Esophagus squamous epithelium (tissue), 5 donors: ENCODE results near the gene PRR35. TPM values are rescaled to one million over a fixed set of nuclear protein-coding genes. Genes with fewer than 3 reads are reported as not detected.

Experiments
- DNase-seq: peaks from one replicate; lab custom pipeline; 2025; lab: John Stamatoyannopoulos, UW
- H3K27ac ChIP-seq, 4 donors: fragments of 200-600 bp; sonication (generic); one replicate each; pipeline ENCODE4 v1.5.1; 2016 to 2019; ENCODE audit warnings: mild to moderate bottlenecking in 1 of 4
- H3K27me3 ChIP-seq, 4 donors: fragments of 200-600 bp; sonication (generic); 1 replicate in 3 of 4; 2 replicates in 1 of 4; pipeline versions ENCODE4 v1.5.1 to v1.6.0; 2017 to 2021; ENCODE audit warnings: antibody characterized with exemption in 1 of 4
- H3K36me3 ChIP-seq, 3 donors: fragments of 200-600 bp; sonication (generic); one replicate each; pipeline ENCODE4 v1.5.1; 2016 to 2019
- H3K4me1 ChIP-seq, 3 donors: fragments of 200-600 bp; sonication (generic); one replicate each; pipeline ENCODE4 v1.5.1; 2017 to 2019
- H3K4me3 ChIP-seq, 4 donors: fragments of 200-600 bp; sonication (generic); 1 replicate in 3 of 4; 2 replicates in 1 of 4; pipeline ENCODE4 v1.5.1; 2016 to 2019; ENCODE audit warnings: mild to moderate bottlenecking in 2 of 4, moderate library complexity in 1 of 4
- H3K9me3 ChIP-seq, 3 donors: fragments of 200-600 bp; sonication (generic); one replicate each; pipeline ENCODE4 v1.5.1; 2016 to 2019
- POLR2A ChIP-seq, 4 donors: fragments of 450-650 bp; IDR thresholded peaks; one replicate each; pipeline ENCODE4 v1.6.1; 2017; ENCODE audit warnings: antibody characterized with exemption in 4 of 4, mild to moderate bottlenecking in 4 of 4, moderate library complexity in 3 of 4
- WGBS, 2 donors: methylation state at CpG; one replicate each; pipeline ENCODE4 v1.1.5; 2018; 5-methylcytosine and 5-hydroxymethylcytosine counted together
- intact Hi-C: fragments of 100-400 bp; cut with DNase I; formaldehyde crosslinking; loops from one replicate; pipeline ENCODE4 v1.15.0; 2022
- total RNA-seq, 4 donors: library from RNA; depleted of rRNA; stranded (reverse); fragments of >200 nt; gene quantifications; one replicate each; pipeline ENCODE4 v1.1.0, GENCODE V29; 2016
- TF ChIP-seq, protein P1 (sequence below), 6 experiments: fragments of 450-650 bp in 4 of 6; fragments of 200-600 bp in 2 of 6; sonication (generic) in 2 of 6; IDR thresholded peaks; one replicate each; pipeline ENCODE4 v1.5.1; 2016 to 2019; ENCODE audit warnings: antibody characterized with exemption in 6 of 6, mild to moderate bottlenecking in 4 of 6, moderate library complexity in 4 of 6
- donor health status: DM: yes; HTN: yes; CAD: no.

Gene PRR35
- total RNA-seq, 4 donors from 2014 or later, result not detected

DNA sequence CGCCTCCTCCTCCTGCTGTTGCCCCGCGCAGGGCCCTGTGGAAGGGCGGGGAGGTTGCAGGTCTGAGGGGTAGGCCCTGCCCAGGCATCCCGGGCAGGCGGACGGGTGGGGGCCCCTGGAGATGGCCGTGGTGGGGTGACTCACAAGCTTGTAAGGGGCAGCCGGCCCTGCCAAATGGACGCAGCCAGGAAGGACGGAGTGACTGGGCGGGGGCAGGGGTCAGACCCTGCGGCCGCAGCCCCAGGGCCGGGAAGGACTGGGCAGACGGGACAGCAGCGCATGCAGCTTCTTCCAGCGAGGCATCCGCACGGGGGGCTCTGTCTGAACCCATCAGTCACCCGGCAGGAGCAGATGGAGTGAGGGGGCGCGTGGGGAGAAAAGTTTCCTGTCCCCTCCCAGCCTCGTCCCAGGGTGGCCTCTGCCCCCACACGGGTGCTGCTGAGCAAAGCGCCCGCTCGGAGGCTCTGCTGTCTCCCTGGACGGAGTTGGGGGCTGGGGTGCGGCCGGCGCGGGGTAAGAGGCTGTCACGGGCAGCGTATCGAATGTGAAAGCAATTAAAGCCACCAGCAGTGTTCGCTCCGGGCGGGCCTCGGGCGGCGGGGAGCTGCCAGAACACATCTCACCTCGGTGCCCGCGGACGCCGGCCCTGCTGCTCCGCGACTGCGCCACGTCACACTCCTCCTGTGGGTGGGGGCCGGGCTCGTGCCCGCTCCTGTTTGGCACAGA, 5.4 kb upstream of the PRR35 start:
- DNase-seq, result no peak
- peak overlapping the region in 1 of 4 donors; percentile 2 for H3K27ac ChIP-seq
- intact Hi-C loops, result no loop called here
- H3K36me3 ChIP-seq, result peaks cover 15 to 43% (median 19%) of the 10 kb centered on the region in 3 donors
- H3K4me3 ChIP-seq, result peak overlapping the region in 2 of 4 donors; percentile 33 to 49
- no peaks in the 10 kb centered on the region for H3K9me3 ChIP-seq
- H3K27me3 ChIP-seq, result peaks cover 0 to 29% (median 10%) of the 10 kb centered on the region in 4 donors
- TF ChIP-seq, protein P1, sequence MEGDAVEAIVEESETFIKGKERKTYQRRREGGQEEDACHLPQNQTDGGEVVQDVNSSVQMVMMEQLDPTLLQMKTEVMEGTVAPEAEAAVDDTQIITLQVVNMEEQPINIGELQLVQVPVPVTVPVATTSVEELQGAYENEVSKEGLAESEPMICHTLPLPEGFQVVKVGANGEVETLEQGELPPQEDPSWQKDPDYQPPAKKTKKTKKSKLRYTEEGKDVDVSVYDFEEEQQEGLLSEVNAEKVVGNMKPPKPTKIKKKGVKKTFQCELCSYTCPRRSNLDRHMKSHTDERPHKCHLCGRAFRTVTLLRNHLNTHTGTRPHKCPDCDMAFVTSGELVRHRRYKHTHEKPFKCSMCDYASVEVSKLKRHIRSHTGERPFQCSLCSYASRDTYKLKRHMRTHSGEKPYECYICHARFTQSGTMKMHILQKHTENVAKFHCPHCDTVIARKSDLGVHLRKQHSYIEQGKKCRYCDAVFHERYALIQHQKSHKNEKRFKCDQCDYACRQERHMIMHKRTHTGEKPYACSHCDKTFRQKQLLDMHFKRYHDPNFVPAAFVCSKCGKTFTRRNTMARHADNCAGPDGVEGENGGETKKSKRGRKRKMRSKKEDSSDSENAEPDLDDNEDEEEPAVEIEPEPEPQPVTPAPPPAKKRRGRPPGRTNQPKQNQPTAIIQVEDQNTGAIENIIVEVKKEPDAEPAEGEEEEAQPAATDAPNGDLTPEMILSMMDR (IDR thresholded peaks at IDR 0.05), result no peak
- no peak for TF ChIP-seq POLR2A (IDR thresholded peaks at IDR 0.05)
- peaks cover 6 to 28% (median 7%) of the 10 kb centered on the region in 3 donors for H3K4me1 ChIP-seq
- WGBS, 2 donors, result 60 to 66% methylated on average over 1 to 12 of the region's 54 CpGs

DNA sequence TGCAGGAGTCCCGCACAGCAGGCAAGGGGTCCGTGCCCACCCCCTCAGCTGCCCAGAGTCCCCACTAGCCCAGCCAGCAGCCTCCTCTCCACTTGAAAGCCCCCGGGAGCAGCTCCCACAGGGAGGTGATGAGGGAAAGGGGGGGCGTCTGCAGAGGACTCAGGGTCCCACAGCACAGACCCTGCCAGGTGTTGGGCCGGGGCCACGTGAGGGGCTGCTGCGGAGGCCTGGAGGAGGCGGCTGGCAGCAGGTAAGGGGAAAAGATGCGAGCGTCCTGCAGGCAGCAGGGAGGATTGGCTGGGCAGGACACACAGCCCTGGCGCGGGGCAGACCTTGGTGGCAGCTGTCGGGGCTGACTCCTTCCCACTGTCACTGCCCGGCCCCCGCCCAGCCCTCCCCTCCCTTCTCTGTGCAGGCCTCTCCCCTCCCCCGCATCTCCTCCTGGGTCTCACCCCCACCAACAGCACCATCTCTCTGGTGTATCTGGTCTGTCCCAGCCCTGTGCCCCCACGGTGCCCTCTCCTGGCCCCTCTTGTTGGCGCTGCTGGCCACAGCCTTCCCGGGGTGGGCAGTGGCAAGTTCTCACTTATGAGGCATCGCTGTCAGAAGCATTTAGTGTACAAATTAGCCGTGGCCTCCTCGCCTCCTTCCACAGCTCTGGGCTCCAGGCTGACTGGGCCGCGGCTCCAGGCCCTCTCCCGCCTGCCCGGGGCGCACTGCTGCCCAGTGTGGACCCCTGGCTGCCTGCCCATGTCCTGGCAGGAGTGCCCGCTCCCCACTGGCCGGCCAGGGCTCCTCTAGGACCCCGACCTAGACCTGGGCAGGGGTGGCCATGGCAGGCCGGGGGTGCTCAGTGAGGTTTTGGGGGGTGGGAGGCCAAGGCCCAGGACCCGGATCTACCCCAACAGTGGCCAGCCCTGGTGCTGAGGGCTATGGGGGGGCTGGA, 4.4 kb upstream of the PRR35 start:
- TF ChIP-seq, protein P1 (IDR thresholded peaks at IDR 0.05), result no peak
- no peak for TF ChIP-seq POLR2A (IDR thresholded peaks at IDR 0.05)
- H3K9me3 ChIP-seq, result no peaks in the 10 kb centered on the region
- H3K36me3 ChIP-seq, result peaks cover 13 to 35% (median 15%) of the 10 kb centered on the region in 3 donors
- 62% methylated on average over 7 of the region's 32 CpGs; no CpG with 5 or more reads in 1 of the 2 donors for WGBS, 2 donors
- no peak overlapping the region for H3K27ac ChIP-seq
- H3K4me1 ChIP-seq, result peaks cover 7 to 37% (median 16%) of the 10 kb centered on the region in 3 donors
- DNase-seq, result no peak
- peaks cover 1 to 39% (median 13%) of the 10 kb centered on the region in 4 donors for H3K27me3 ChIP-seq
- H3K4me3 ChIP-seq, result peak overlapping the region in 1 of 4 donors; percentile 49
- intact Hi-C loops, result no loop called here

DNA sequence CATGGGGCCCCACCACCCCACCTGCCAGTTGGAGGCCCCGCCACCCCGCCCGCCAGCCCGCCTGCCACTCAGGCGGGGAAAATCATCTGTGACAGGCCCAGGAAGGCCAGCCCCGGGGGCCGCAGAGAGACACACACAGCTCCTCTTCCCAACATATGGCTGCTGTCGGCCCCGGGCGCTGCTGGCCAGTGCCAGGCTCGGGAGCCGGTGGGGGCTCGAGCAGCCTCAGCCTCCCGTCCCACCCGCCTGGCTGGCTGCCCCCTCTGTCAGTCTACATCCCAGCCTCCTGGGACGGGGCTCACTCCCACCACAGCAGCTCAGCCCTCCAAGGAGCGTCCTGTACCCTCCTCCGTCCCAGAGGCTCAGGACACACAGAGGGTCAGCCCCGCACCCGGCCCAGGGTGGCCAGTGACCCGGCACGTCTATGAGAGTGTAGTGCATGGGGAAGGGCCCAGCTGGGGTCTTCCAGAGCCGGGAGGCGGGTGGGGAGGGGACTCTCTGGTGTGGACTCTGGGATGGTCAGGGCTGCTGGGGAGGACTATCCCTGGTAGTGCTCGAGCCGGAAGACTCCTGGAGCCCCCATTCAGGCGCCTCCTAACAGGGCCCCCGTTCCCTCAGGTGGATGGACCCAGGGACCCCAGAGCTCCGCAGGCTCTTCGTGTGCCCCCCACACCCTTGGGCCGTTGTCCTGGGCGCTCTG, 3.6 kb upstream of the PRR35 start:
- TF ChIP-seq, protein P1 (IDR thresholded peaks at IDR 0.05), result no peak
- no peak for TF ChIP-seq POLR2A (IDR thresholded peaks at IDR 0.05)
- Histone ChIP-seq H3K36me3 (peaks cover 11 to 26% (median 12%) of the 10 kb centered on the region in 3 donors), H3K27ac (no peak overlapping the region), H3K9me3 (no peaks in the 10 kb centered on the region), H3K4me1 (peaks cover 7 to 41% (median 17%) of the 10 kb centered on the region in 3 donors), H3K27me3 (peaks cover 9 to 47% (median 20%) of the 10 kb centered on the region in 4 donors), H3K4me3 (no peak overlapping the region)
- intact Hi-C loops, result no loop called here
- WGBS, 2 donors, result 60% methylated on average over 1 of the region's 32 CpGs; no CpG with 5 or more reads in 1 of the 2 donors
- no peak for DNase-seq

DNA sequence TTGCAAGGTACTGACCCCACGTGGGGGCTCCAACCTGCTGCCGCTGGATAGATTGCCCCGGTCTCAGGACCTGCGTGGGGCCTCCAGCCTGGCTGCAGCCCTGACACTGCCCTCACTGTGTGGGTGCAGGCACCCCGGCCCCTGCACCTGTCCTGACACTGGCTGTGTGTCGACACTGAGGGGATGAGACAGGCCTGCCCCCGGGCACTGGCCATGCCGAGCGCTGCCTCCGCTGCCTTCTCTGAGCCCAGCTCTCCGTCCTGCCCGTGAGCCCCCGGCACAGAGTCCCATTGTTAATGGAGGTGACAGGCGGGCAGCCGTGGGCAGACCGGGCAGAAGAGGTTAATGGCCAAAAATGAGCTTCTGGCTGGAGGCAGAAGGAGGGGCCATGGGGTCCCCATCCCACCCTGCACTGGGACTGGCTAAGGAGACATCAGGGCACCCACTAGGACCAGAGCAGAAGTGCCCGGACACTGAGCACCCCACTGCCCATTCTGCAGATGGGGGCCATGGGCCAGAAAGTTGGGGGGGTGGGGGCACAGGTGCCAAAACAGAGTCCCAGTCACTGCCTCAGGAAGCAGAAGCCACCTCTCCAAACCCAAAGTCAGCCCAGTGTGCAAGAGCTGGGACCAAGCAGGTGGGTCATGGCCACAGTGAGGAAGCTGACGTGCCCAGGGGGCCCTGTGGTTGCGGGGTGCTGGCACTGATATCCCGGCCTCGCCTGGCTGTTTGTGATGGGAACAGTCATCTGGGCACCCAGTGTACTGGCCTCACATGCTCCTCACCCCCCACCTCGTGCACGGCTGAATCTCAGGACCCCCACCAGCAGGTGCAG, 2.5 kb upstream of the PRR35 start:
- Histone ChIP-seq H3K4me1 (peaks cover 7 to 41% (median 17%) of the 10 kb centered on the region in 3 donors), H3K36me3 (peaks cover under 1 to 16% (median 2%) of the 10 kb centered on the region in 3 donors), H3K27ac (no peak overlapping the region), H3K9me3 (no peaks in the 10 kb centered on the region), H3K4me3 (no peak overlapping the region), H3K27me3 (peaks cover 13 to 58% (median 21%) of the 10 kb centered on the region in 4 donors)
- WGBS, 2 donors, result 42% methylated on average over 7 of the region's 23 CpGs; no CpG with 5 or more reads in 1 of the 2 donors
- intact Hi-C loops, result no loop called here
- TF ChIP-seq, protein P1 (IDR thresholded peaks at IDR 0.05), result no peak
- TF ChIP-seq POLR2A (IDR thresholded peaks at IDR 0.05), result no peak
- DNase-seq, result no peak
